ENCODE measurements around the gene ADAM12.

DNA sequence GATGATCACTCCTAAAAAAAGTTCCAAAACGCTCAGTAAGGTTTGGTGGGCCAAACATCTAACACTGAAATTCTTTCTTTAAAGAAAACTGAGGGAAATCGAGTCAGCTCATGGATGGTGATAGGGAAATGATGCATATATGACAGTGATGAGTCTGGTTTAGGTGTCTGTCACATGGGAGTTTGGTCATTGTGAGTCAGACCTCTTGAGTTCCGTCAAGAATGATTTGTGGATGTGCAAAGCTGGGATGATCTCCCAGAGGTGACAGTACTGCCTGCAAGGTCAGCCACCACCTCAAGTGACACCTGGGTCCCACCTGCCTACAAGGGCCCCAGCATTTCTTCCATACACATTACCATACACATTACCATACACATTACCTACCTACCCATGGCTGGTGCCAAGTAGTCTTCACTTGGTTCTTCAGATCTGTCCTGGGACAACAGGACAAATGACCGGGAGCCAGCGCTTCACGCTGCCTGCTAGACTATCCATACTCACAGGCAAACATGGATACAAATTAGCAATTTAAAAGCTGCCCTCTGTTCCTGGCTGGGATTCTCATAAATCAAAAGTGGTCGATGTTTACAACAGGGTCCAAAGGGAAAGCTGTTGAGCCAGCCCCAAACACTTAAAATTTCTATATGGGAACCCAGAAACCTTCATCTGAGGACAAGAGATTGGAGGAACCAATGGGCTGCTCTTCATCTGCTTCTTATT, 128.4 kb downstream of the ADAM12 start:
- TF ChIP-seq, protein P1, sequence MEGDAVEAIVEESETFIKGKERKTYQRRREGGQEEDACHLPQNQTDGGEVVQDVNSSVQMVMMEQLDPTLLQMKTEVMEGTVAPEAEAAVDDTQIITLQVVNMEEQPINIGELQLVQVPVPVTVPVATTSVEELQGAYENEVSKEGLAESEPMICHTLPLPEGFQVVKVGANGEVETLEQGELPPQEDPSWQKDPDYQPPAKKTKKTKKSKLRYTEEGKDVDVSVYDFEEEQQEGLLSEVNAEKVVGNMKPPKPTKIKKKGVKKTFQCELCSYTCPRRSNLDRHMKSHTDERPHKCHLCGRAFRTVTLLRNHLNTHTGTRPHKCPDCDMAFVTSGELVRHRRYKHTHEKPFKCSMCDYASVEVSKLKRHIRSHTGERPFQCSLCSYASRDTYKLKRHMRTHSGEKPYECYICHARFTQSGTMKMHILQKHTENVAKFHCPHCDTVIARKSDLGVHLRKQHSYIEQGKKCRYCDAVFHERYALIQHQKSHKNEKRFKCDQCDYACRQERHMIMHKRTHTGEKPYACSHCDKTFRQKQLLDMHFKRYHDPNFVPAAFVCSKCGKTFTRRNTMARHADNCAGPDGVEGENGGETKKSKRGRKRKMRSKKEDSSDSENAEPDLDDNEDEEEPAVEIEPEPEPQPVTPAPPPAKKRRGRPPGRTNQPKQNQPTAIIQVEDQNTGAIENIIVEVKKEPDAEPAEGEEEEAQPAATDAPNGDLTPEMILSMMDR (IDR thresholded peaks at IDR 0.05) = no peak
- TF ChIP-seq EZH2 (IDR thresholded peaks at IDR 0.05) = no peak
